ENCODE results near the gene ANKRD13A. TPM values are rescaled to one million over a fixed set of nuclear protein-coding genes. Genes with fewer than 3 reads are reported as not detected.

Gene ANKRD13A
- total RNA-seq, 1 experiment from 2014 or later = 34.5 TPM

- Mint-ChIP-seq H3K9me3 (ENCODE audit: low read depth, unreplicated experiment) (no peaks in the 10 kb centered on the region), H3K36me3 (ENCODE audit: insufficient read depth, unreplicated experiment) (peaks cover 10% of the 10 kb centered on the region), H3K27me3 (ENCODE audit: unreplicated experiment) (no peaks in the 10 kb centered on the region), H3K4me3 (ENCODE audit: low read depth, unreplicated experiment) (no peak overlapping the region), H3K4me1 (ENCODE audit: low read depth, unreplicated experiment) (no peaks in the 10 kb centered on the region), H3K27ac (ENCODE audit: unreplicated experiment) (no peak overlapping the region)
- CTCF ChIA-PET = interaction anchor here (1.1 to 1.6 kb wide), 2 partner anchors 12 to 37 kb away, joined by 3 to 5 read pairs; no protein-coding TSS in a partner anchor
- BruUV-seq (replicated peaks) = no TSS peak
- no peak for TF ChIP-seq CTCF (IDR thresholded peaks at IDR 0.05; ENCODE audit: unreplicated experiment)
- DNase-seq = no peak
- intact Hi-C loops (cut with micrococcal nuclease; ENCODE audit: unreplicated experiment) = no loop called here
Measured at GRCh38 chr12:110023059-110023980, 24.1 kb downstream of the ANKRD13A start.

- H3K27me3 Mint-ChIP-seq (ENCODE audit: unreplicated experiment) = no peaks in the 10 kb centered on the region
- TF ChIP-seq CTCF (IDR thresholded peaks at IDR 0.05; ENCODE audit: unreplicated experiment) = no peak
- no peak for DNase-seq
- no peaks in the 10 kb centered on the region for H3K4me1 Mint-ChIP-seq (ENCODE audit: low read depth, unreplicated experiment)
- intact Hi-C loops (cut with micrococcal nuclease; ENCODE audit: unreplicated experiment) = no loop called here
- no peaks in the 10 kb centered on the region for H3K9me3 Mint-ChIP-seq (ENCODE audit: low read depth, unreplicated experiment)
- CTCF ChIA-PET = interaction anchor here (0.6 to 1.1 kb wide), 3 partner anchors 36 to 753 kb away, joined by 3 read pairs; no protein-coding TSS in a partner anchor
- H3K4me3 Mint-ChIP-seq (ENCODE audit: low read depth, unreplicated experiment) = no peak overlapping the region
- H3K27ac Mint-ChIP-seq (ENCODE audit: unreplicated experiment) = no peak overlapping the region
- BruUV-seq (replicated peaks) = no TSS peak
- H3K36me3 Mint-ChIP-seq (ENCODE audit: insufficient read depth, unreplicated experiment) = peaks cover 15% of the 10 kb centered on the region
Measured at GRCh38 chr12:110024051-110024450, 24.8 kb downstream of the ANKRD13A start.

GRCh38 chr12:110028323-110028722 is 29.1 kb downstream of the ANKRD13A start:
- Mint-ChIP-seq H3K27ac (ENCODE audit: unreplicated experiment) (no peak overlapping the region), H3K27me3 (ENCODE audit: unreplicated experiment) (no peaks in the 10 kb centered on the region), H3K9me3 (ENCODE audit: low read depth, unreplicated experiment) (no peaks in the 10 kb centered on the region), H3K4me1 (ENCODE audit: low read depth, unreplicated experiment) (no peaks in the 10 kb centered on the region), H3K36me3 (ENCODE audit: insufficient read depth, unreplicated experiment) (peaks cover 7% of the 10 kb centered on the region), H3K4me3 (ENCODE audit: low read depth, unreplicated experiment) (no peak overlapping the region)
- no peak for TF ChIP-seq CTCF (IDR thresholded peaks at IDR 0.05; ENCODE audit: unreplicated experiment)
- intact Hi-C loops (cut with micrococcal nuclease; ENCODE audit: unreplicated experiment) = no loop called here
- DNase-seq = no peak
- CTCF ChIA-PET = no interaction called here
- BruUV-seq (replicated peaks) = no TSS peak

GRCh38 chr12:110029290-110029815 is 30.1 kb downstream of the ANKRD13A start:
- no peaks in the 10 kb centered on the region for H3K4me1 Mint-ChIP-seq (ENCODE audit: low read depth, unreplicated experiment)
- peaks cover 7% of the 10 kb centered on the region for H3K36me3 Mint-ChIP-seq (ENCODE audit: insufficient read depth, unreplicated experiment)
- no peak overlapping the region for H3K27ac Mint-ChIP-seq (ENCODE audit: unreplicated experiment)
- no peak for DNase-seq
- no peaks in the 10 kb centered on the region for H3K27me3 Mint-ChIP-seq (ENCODE audit: unreplicated experiment)
- intact Hi-C loops (cut with micrococcal nuclease; ENCODE audit: unreplicated experiment) = no loop called here
- no peak for TF ChIP-seq CTCF (IDR thresholded peaks at IDR 0.05; ENCODE audit: unreplicated experiment)
- no TSS peak for BruUV-seq (replicated peaks)
- no peak overlapping the region for H3K4me3 Mint-ChIP-seq (ENCODE audit: low read depth, unreplicated experiment)
- H3K9me3 Mint-ChIP-seq (ENCODE audit: low read depth, unreplicated experiment) = no peaks in the 10 kb centered on the region
- CTCF ChIA-PET = no interaction called here
